Measurements from ENCODE around the gene PHF20. TPM values are rescaled to one million over a fixed set of nuclear protein-coding genes. Genes with fewer than 3 reads are reported as not detected.
"Not testable (repeated sequence)": the region's sequence is repeated elsewhere in the genome, so short reads cannot be mapped to it uniquely, and the experiment has no call there.

Gene PHF20
- total RNA-seq, 1 donor from 2014 or later: 46.5 TPM

- intact Hi-C loops (cut with micrococcal nuclease): no loop called here
Measured at GRCh38 chr20:35831971-35832370, 60.2 kb downstream of the PHF20 start.

- intact Hi-C loops (cut with micrococcal nuclease): no loop called here
Measured at GRCh38 chr20:35833241-35833640, 61.4 kb downstream of the PHF20 start.

DNA sequence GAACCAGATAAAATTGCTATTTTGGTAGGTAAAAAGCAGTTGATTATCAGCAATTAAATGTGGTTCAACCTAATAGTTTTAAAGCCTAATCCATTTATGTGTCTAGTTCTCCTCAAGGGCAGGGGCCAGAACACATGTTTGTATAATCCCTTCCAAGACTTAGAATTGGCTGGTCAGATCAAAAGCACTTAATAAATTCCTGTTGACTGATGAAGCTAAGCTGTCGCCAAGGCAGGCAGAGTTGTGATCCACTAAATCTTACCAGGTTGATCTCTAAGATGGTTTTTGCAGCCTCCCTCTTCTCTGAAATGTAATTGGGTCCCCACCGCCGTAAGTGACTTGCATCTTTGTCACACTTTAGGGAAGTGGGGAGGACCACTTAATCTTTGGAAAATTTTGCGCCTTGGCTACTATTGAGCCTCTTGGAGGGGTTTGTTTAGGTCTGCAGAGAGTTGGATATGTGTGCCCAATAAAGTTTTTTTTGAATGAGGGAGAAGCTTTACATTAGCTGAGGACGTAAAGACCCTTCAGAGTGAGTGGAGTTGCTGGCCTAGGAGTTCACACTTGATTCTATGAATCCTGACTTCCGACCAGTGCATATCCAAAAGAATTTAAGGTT, 65.9 kb downstream of the PHF20 start:
- intact Hi-C loops (cut with micrococcal nuclease): no loop called here

- intact Hi-C loops (cut with micrococcal nuclease): no loop called here
Measured at GRCh38 chr20:35838205-35838604, 66.4 kb downstream of the PHF20 start.

DNA sequence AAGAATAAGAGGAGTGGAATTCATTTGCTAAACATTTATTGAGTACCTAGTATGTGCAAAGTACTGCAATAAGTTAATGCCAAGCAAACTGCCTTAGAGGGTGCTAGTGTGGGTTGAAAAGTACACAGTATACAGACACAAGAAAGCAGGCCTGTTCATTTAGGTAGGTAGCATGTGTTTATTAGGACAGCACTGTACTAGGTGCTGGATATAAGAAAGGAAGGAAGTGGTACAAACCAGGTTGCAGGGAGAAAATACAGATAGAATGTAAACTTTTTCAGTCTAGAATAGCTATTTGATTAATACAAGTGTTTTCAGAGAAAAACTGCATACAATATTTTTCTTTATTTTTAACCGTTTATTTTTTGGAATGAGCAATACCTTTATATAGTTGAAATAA, 68.1 kb downstream of the PHF20 start:
- intact Hi-C loops (cut with micrococcal nuclease): no loop called here

DNA sequence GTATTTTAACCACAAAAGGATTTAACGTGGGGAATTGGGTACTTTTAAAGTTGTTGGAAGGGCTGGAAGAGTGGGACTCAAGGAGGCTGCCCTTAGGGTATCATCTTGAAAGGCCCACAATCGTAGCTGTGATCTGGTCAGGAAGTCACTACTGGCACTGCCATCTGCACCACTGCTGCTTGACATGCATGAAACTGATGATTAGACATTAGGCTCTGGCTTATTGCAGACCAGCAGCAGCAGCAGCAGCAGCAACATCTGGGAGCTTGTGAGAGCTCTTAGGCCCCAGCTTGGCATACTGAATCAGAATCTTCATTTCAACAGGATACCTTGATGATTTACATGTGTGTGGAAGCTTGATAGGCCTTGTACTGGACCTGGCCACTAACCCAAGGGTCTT, 68.6 kb downstream of the PHF20 start:
- intact Hi-C loops (cut with micrococcal nuclease): no loop called here

DNA sequence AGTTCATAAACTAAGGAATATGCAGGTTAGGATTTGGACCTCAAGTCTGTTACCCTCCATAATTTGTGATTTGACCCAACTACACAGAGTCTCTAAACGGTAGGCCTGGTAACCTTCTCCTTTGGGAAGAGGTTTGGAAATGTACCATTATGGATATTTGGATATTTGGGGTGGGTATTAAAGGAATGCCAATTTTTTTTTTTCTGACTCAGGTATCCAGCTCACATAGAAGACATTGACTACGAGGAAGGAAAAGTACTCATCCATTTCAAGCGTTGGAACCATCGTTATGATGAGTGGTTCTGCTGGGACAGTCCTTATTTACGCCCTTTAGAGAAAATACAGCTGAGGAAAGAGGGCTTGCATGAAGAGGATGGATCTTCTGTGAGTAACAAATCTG, 70.5 kb downstream of the PHF20 start:
- intact Hi-C loops (cut with micrococcal nuclease): no loop called here

GRCh38 chr20:35843894-35844293, 72.1 kb downstream of the PHF20 start:
- intact Hi-C loops (cut with micrococcal nuclease): not testable (repeated sequence)

DNA sequence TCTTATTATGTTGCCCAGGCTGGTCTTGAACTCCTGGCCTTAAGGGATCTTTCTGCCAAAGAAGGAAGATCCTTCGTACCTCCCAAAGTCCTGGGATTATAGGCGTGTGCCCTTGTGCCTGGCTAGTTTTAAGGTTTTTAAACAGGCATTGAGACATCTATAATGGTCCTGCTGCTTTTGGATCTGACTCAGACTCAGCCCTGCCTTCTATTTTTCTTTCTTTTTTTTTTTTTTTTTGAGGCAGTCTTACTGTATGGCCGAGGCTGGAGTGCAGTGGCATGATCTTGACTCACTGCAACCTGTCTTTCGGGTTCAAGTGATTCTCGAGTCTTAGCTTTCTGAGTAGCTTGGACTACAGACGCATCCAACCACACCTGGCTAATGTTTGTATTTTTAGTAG, 73.7 kb downstream of the PHF20 start:
- intact Hi-C loops (cut with micrococcal nuclease): no loop called here

- intact Hi-C loops (cut with micrococcal nuclease): no loop called here
Measured at GRCh38 chr20:35849706-35850105, 77.9 kb downstream of the PHF20 start.

- intact Hi-C loops (cut with micrococcal nuclease): not testable (repeated sequence)
Measured at GRCh38 chr20:35851659-35852058, 79.8 kb downstream of the PHF20 start.

GRCh38 chr20:35854713-35855348, 83.0 kb downstream of the PHF20 start:
- intact Hi-C loops (cut with micrococcal nuclease): no loop called here

GRCh38 chr20:35855641-35856040, 83.8 kb downstream of the PHF20 start:
- intact Hi-C loops (cut with micrococcal nuclease): not testable (repeated sequence)

DNA sequence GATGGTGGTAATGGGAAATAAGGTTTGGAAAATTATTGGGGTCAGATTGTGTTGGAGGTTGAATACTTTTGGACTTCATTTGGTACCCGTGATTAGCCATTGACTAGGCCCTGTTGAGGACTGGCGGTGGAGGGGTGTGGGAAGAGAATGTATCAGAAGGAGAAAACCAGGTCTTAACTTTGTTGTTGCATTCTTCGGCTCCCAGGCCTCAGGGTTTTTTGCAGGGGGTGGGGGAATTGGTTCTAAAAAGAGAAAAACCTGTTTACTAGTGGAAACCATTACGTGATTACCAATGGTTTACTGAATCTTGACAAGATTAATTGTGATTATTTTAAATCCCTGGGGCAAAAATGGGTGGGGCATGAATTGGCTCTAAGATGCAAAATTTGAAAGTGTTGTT, 85.1 kb downstream of the PHF20 start:
- intact Hi-C loops (cut with micrococcal nuclease): no loop called here

DNA sequence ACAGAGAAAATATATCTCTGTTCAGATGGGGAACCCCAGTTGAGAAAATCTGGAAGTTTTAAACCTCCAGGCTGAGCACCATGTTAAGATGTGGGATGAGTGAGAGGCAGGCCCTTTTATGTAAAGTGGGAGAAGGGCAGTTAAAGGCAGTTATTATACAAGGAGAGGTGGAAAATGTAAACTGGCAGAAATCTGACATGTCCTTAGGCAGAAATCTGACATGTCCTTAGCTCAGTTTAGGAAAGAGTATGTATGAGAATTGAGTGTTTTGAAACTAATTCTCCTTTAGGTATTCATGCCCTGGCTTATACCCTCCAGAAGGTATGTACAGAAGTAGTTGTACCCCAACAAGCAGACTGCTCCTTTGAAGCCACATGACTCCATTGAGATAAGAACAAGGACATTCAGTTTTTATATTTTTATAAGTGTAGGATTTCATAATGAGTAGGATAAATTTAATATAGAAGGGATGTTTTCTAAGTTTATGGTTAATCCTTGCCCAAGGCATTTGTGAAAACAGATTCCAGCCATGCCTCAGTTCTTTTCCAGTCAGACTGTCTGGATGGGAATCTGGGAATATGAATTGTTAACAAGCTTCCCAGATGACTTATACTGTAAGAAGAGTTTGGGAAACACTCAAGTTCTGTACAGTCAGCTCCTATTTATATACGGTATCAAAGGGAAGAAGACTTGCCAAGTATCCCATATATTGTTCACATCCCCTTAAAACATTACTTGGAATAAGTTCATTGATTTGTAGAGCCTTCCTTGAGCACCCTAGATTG, 94.8 kb downstream of the PHF20 start:
- intact Hi-C loops (cut with micrococcal nuclease): no loop called here

DNA sequence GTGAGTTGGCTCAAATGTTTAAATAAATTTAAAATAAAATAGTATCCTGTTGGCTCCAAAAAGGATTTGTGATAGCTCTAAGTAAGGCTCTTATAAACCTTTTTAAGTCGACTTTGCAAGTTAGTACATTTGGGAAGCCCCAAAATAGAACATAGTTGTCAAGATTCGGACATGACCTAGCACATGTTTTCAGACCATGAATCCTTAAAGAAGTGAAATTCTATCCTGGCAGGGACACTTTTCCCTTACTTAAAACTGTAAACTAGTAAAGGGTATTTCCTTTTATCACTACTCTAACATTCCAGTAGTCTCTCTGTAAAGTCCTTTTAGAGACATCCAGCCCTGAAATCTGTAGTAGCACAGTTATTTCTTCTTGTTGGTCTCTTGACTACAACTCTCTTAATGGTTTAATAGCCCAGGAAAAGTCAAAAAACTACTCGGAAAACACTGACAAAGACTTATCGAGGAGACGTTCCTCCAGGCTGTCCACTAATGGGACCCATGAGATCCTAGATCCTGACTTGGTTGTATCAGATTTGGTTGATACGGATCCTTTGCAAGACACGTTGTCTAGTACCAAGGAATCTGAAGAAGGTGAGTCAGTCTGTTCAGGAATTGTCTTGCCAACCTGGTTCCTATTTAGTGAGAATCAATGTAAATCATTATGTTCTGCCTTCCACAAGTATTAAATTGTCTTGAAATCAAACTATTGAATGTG, 98.9 kb downstream of the PHF20 start:
- intact Hi-C loops (cut with micrococcal nuclease): no loop called here

DNA sequence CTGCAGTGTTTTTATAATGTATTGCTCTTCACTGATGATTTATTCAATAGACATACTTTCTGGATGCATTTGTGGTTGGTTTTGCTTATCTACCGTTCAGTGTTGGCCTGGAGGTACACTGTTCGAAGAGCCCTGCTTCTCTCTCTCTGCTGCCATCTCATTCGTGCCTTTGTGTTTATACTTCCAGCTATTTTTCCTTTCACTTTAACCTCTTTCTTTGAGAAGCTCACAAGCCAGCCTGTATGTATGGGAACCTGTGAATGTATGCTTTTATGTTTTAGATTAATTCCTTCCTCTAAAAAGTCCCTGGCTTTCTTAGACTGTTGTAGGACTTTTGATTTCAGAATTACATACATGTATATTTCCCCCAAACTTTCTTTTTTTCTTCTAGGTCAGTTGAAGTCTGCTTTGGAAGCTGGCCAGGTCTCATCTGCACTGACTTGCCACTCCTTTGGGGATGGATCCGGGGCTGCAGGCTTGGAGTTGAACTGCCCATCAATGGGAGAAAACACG, 99.5 kb downstream of the PHF20 start:
- intact Hi-C loops (cut with micrococcal nuclease): no loop called here

DNA sequence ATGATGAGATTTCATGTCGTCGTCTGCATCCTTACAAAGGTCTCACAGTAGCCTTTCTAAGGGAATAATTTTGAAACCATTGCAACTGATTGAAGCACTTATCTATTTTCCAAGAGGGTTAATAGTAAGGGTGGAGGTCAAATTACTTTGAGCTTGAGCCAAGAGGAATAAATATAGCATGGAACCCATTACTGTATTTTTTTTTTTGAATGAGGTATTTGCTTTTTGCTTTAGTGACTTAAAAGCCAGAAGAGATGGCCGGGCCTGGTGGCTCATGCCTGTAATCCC, 104.2 kb downstream of the PHF20 start:
- intact Hi-C loops (cut with micrococcal nuclease): no loop called here

DNA sequence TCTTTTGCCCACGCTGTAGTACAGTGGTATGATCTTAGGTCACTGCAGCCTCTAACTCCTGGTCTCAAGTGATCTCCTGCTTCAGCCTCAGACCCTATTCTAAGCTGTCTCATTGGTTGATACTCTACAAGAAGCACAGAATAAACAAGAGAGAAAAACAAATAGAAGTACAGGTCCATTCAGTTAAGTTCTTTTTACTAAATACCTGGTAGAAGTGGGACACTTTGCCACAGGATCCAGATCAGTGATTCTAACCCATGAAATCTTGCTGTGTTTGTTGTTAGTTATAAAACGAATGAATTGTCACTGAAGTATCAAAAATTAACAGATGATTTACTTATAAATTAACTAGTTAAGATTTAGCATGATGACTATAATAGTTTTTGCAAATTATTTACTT, 105.8 kb downstream of the PHF20 start:
- intact Hi-C loops (cut with micrococcal nuclease): no loop called here

DNA sequence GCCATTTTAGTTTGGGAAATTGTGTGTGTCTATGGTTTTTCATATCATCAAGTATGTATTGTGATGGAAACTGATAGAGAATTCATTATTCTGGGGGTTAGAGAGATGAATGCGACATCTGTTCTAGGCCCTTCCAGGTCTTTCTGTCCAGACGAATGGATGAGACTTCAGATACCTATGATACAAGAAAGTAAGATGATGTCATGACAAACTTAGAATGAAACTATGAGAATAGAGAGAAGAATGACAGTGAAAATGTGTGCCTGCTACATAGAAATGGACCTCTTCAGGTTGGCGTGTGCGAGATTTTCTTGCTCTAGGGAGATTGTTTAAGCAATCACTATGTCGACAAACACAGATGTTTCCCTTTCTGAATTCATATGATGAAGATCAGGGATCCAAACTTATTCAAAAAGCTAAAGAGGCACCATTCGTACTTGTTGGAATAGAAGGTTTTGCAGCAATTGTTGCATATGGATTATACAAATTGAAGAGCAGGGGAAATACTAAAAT, 106.4 kb downstream of the PHF20 start:
- intact Hi-C loops (cut with micrococcal nuclease): no loop called here

GRCh38 chr20:35881676-35882075, 109.9 kb downstream of the PHF20 start:
- intact Hi-C loops (cut with micrococcal nuclease): loop anchor here (10.0 kb wide), 2 partner anchors 167 to 417 kb away; no protein-coding TSS in a partner anchor

Measured in T-helper 2 cell treated with Interferon-gamma antibody and Interleukin-4, amounts not matched to agents 100 ng/mL and 5 ng/mL, for 36 hours (primary cell).